Motor neuron (in vitro differentiated cells): Measurements from ENCODE around the gene MCC. TPM values are rescaled to one million over a fixed set of nuclear protein-coding genes. Genes with fewer than 3 reads are reported as not detected.

ENCODE experiments used
- ATAC-seq, 8 experiments: fragments of 200-7000 bp; cut with Tn5 transposase; replicated peaks in 6 of 8; 2 replicates each; pipeline ENCODE4 v1.8.0; 2021; ENCODE audit warnings: mild to moderate bottlenecking in 8 of 8, moderate library complexity in 8 of 8
- H3K27ac ChIP-seq, 2 donors: fragments of 250-450 bp; sonication (Bioruptor Pico); 2 replicates each; pipeline ENCODE4 v1.9.0; 2021; ENCODE audit warnings: antibody characterized with exemption in 2 of 2, mild to moderate bottlenecking in 2 of 2, moderate library complexity in 1 of 2
- H3K4me1 ChIP-seq, 2 donors: fragments of 250-450 bp; sonication (Bioruptor Pico); replicated peaks in 1 of 2; 2 replicates each; pipeline ENCODE4 v1.6.1; 2021; ENCODE audit warnings: antibody characterized with exemption in 2 of 2, mild to moderate bottlenecking in 2 of 2, moderate library complexity in 1 of 2
- H3K4me3 ChIP-seq, 5 donors: fragments of 250-450 bp; sonication (Bioruptor Pico); 2 replicates each; pipeline ENCODE4 v1.9.0; 2021; ENCODE audit warnings: antibody characterized with exemption in 5 of 5, mild to moderate bottlenecking in 5 of 5, moderate library complexity in 4 of 5
- WGBS, 10 experiments: fragments of 450-650 bp; shearing (Covaris generic); methylation state at CpG; one replicate each; pipeline ENCODE4 v1.0.0; 2022; 5-methylcytosine and 5-hydroxymethylcytosine counted together
- in situ Hi-C, 9 experiments: fragments of 400-800 bp; cut with MboI; loops; one replicate each; pipeline ENCODE4 v1.15.0; 2021; ENCODE audit warnings: low sequenced_read_pairs in 9 of 9, low pct_unique_long_range_greater_than_20kb in 2 of 9; ENCODE audit not compliant: unreplicated experiment in 9 of 9
- total RNA-seq, 8 experiments: library from RNA; unstranded; fragments of 300-600 nt; gene quantifications; 2 replicates each; pipeline versions ENCODE4 v1.2.3 to v1.2.4, GENCODE V29; 2022

The MCC gene
- total RNA-seq, 8 experiments from 2014 or later = 6.7 to 66.0 (median 12.2) TPM

GRCh38 chr5:113343343-113343742, 144.9 kb downstream of the MCC start:
- in situ Hi-C loops = loop anchor here in 3 of 9 experiments (25.0 kb wide), 3 partner anchors 169 to 331 kb away; partner anchors contain the start of gene YTHDC2 (in 1 of the 3)
- Histone ChIP-seq H3K4me1 (no peaks in the 10 kb centered on the region), H3K27ac (no peak overlapping the region), H3K4me3 (no peak overlapping the region)
- peak in 3 of 8 experiments; percentile 41 to 61 (median 56) for ATAC-seq
- 33 to 100% (median 83%) methylated on average over 1 to 3 of the region's 3 CpGs; no CpG with 5 or more reads in 3 of the 10 experiments for WGBS, 10 experiments

DNA sequence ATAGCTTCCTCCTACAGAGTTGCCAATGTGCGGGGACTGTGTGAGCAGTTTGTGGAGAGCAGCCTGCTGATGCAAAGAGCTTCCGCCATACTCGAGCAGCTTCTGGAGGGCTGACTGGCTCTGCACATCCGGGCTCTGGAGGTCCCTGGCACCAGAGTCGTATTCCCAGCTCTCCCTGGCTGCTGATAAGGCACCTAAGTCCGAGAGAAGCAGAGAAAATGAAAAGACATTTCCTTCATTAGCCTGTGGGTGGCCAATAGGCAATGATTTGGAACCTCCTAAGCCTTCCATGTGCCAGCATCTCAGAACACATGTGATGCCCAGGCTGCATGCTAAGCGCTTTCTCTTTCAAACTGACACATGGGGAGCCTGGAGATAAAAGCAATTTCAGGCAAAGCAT, 147.7 kb downstream of the MCC start:
- peak in 2 of 8 experiments; percentile 34 to 79 for ATAC-seq

GRCh38 chr5:113338628-113339027, 149.6 kb downstream of the MCC start:
- no peak overlapping the region for H3K27ac ChIP-seq
- H3K4me3 ChIP-seq = no peak overlapping the region
- 29 to 100% (median 81%) methylated on average over 1 to 3 of the region's 3 CpGs; no CpG with 5 or more reads in 2 of the 10 experiments for WGBS, 10 experiments
- in situ Hi-C loops = loop anchor here in 3 of 9 experiments (10.0 to 25.0 kb wide), 4 partner anchors 174 to 326 kb away; partner anchors contain the start of gene YTHDC2 (in 1 of the 3)
- H3K4me1 ChIP-seq = no peaks in the 10 kb centered on the region
- ATAC-seq = no peak

More for the DNA sequence above, 147.7 kb downstream of the MCC start:
- 10 to 100% (median 86%) methylated on average over 1 to 5 of the region's 7 CpGs; no CpG with 5 or more reads in 2 of the 10 experiments for WGBS, 10 experiments
- in situ Hi-C loops = loop anchor here in 3 of 9 experiments (25.0 kb wide), 3 partner anchors 172 to 328 kb away; partner anchors contain the start of gene YTHDC2 (in 1 of the 3)
- H3K27ac ChIP-seq = no peak overlapping the region
- H3K4me1 ChIP-seq = no peaks in the 10 kb centered on the region
- H3K4me3 ChIP-seq = no peak overlapping the region

GRCh38 chr5:113337515-113338415, 150.5 kb downstream of the MCC start:
- H3K27ac ChIP-seq = no peak overlapping the region
- 10 to 100% (median 81%) methylated on average over 1 to 6 of the region's 6 CpGs for WGBS, 10 experiments
- no peak overlapping the region for H3K4me3 ChIP-seq
- ATAC-seq = peak in 3 of 8 experiments; percentile 11 to 35 (median 16)
- in situ Hi-C loops = loop anchor here in 3 of 9 experiments (10.0 to 25.0 kb wide), 4 partner anchors 175 to 325 kb away; partner anchors contain the start of gene YTHDC2 (in 1 of the 3)
- H3K4me1 ChIP-seq = no peaks in the 10 kb centered on the region

DNA sequence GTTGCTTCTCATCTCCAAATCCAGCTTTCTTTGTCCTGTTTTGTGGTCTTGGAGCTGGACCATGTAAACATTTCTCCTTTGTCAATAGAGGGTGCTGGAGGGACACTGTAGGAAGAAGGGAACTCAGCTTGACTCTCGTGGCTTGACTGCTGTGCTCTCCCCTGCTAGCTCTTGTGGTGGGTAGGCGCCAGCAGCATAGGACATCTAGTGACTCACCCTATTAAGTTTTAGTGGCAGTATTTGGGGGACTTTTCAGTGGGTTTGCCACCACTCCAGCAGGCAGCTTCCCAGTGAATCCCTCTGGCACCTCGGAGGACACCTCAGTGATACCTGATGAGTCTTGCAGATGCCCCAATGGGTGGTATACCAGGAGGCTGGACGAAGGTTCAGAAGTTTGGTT, 151.3 kb downstream of the MCC start:
- Histone ChIP-seq H3K4me1 (no peaks in the 10 kb centered on the region), H3K27ac (no peak overlapping the region), H3K4me3 (no peak overlapping the region)
- in situ Hi-C loops = loop anchor here in 3 of 9 experiments (10.0 to 25.0 kb wide), 4 partner anchors 175 to 325 kb away; partner anchors contain the start of gene YTHDC2 (in 1 of the 3)
- ATAC-seq = peak in 7 of 8 experiments; percentile 53 to 90 (median 84)
- 0 to 82% (median 38%) methylated on average over 1 to 3 of the region's 4 CpGs; no CpG with 5 or more reads in 5 of the 10 experiments for WGBS, 10 experiments

DNA sequence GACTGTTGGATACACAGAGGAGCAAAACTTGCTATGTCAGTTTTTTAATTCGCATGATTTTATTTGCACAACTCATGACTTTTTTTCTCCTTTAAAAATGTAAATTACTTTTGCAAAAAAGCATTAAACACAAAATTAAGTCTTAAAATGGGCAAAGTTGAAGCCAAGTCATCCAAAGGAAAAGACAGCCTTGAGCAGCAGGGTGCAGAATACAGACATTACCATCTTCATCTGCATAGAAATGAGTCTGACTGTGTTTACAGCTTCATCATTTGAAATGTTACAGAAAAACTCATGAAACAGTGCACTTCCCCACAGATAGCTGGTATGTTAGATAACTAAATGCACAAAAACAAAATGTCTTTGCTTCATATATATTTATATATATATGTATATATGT, 154.8 kb downstream of the MCC start:
- ATAC-seq = peak in 3 of 8 experiments; percentile 19 to 49 (median 37)
- 73 to 100% (median 100%) methylated on average over 1 of the region's 1 CpG; no CpG with 5 or more reads in 2 of the 10 experiments for WGBS, 10 experiments
- Histone ChIP-seq H3K4me1 (peaks cover 4 to 5% of the 10 kb centered on the region in 2 donors), H3K27ac (no peak overlapping the region), H3K4me3 (no peak overlapping the region)
- in situ Hi-C loops = loop anchor here in 3 of 9 experiments (10.0 to 25.0 kb wide), 4 partner anchors 179 to 321 kb away; partner anchors contain the start of gene YTHDC2 (in 1 of the 3)

GRCh38 chr5:113331209-113331551, 157.1 kb downstream of the MCC start:
- peaks cover 5 to 7% of the 10 kb centered on the region in 2 donors for H3K4me1 ChIP-seq
- H3K27ac ChIP-seq = no peak overlapping the region
- in situ Hi-C loops = loop anchor here in 3 of 9 experiments (10.0 to 25.0 kb wide), 4 partner anchors 181 to 319 kb away; partner anchors contain the start of gene YTHDC2 (in 1 of the 3)
- WGBS, 10 experiments = 19 to 100% (median 92%) methylated on average over 1 to 4 of the region's 4 CpGs; no CpG with 5 or more reads in 3 of the 10 experiments
- H3K4me3 ChIP-seq = no peak overlapping the region
- peak in 3 of 8 experiments; percentile 18 to 73 (median 64) for ATAC-seq

DNA sequence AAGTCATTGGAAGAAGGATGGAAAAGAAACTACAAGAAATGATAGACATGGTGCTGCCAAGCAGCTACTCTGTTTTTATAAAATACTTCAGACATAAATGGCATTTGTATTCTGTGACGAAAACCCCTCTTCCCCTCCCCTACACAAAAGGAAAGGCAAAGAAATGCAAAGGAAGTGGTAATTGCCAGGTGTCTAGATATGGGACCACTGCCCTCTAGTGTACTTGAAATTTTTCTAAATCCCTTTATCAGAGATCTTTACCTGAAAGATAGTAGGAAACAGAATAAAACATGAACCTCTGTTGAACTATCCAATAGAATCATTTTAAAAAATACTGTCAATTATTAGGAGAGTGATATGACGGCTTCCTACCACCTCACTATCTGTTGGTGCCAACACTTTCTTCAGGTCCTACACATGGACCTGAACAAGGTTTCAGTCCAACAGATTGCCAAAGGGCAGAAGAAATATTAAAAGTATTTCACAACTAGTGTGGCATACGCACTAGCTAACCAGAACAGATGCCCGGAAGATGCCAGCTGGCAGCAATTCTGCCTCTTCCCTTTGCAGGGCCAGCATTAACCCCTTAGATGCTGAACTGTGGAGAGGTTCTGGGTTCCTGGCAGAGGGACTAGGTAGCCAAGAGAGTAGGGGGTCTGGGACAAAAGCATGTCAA, 157.6 kb downstream of the MCC start:
- in situ Hi-C loops = loop anchor here in 3 of 9 experiments (10.0 to 25.0 kb wide), 4 partner anchors 182 to 318 kb away; partner anchors contain the start of gene YTHDC2 (in 1 of the 3)
- peak; percentile 43 to 70 (median 56) for ATAC-seq
- no peak overlapping the region for H3K4me3 ChIP-seq
- H3K4me1 ChIP-seq = peaks cover 5 to 7% of the 10 kb centered on the region in 2 donors
- no peak overlapping the region for H3K27ac ChIP-seq
- WGBS, 10 experiments = 17 to 100% (median 67%) methylated on average over 1 to 4 of the region's 4 CpGs; no CpG with 5 or more reads in 1 of the 10 experiments

- 0 to 100% (median 62%) methylated on average over 1 to 2 of the region's 2 CpGs; no CpG with 5 or more reads in 2 of the 10 experiments for WGBS, 10 experiments
- peaks cover 5 to 7% of the 10 kb centered on the region in 2 donors for H3K4me1 ChIP-seq
- ATAC-seq = no peak
- in situ Hi-C loops = loop anchor here in 3 of 9 experiments (10.0 to 25.0 kb wide), 4 partner anchors 182 to 318 kb away; partner anchors contain the start of gene YTHDC2 (in 1 of the 3)
- no peak overlapping the region for H3K4me3 ChIP-seq
- no peak overlapping the region for H3K27ac ChIP-seq
Observed at GRCh38 chr5:113329981-113330380, 158.3 kb downstream of the MCC start.

DNA sequence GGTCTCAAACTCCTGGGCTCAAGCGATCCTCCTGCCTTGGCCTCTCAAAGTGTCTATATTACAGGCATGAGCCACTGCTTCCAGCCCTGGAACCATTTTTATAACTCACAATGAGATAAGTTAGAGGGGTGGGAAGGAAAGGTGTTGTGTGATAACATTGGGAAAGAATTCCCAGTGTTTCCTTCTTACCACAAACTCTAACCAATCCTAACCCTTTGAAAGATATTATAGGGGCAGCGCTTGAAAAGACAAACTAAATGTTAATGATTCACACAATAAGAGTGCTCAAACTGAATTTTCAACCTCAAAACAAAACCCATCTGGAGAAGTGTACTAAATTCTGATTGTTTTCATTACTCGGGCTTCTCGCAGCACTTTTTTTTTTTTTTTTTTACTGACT, 163.2 kb downstream of the MCC start:
- Histone ChIP-seq H3K27ac (no peak overlapping the region), H3K4me1 (peaks cover under 1 to 7% of the 10 kb centered on the region in 2 donors), H3K4me3 (no peak overlapping the region)
- ATAC-seq = no peak
- WGBS, 10 experiments = 58 to 90% (median 75%) methylated on average over 1 to 4 of the region's 4 CpGs; no CpG with 5 or more reads in 1 of the 10 experiments
- in situ Hi-C loops = loop anchor here in 3 of 9 experiments (25.0 kb wide), 3 partner anchors 187 to 313 kb away; partner anchors contain the start of gene YTHDC2 (in 1 of the 3)

DNA sequence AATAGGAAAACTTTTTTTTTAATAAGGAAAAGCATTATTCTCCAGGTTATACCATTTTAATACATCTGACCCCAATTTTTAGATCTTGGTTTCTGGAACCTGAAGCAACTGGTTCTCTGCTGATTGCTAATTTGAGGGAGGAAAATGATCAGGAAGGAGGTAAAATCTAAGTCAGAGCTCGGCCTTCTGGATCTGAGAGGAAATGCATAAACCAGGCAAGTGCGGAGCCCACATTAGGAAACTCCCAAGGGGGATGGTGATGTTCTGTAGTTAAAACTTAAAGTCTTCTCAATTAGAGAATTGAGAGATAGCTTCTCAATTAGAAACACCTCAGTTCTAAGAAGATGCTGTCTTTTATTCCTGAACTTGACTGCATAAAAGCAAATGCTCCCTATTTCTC, 167.0 kb downstream of the MCC start:
- WGBS, 10 experiments = 75 to 100% (median 83%) methylated on average over 1 to 2 of the region's 2 CpGs; no CpG with 5 or more reads in 3 of the 10 experiments
- in situ Hi-C loops = no loop called here
- Histone ChIP-seq H3K4me3 (no peak overlapping the region), H3K27ac (no peak overlapping the region), H3K4me1 (peaks cover 0 to 9% of the 10 kb centered on the region in 2 donors)
- no peak for ATAC-seq

GRCh38 chr5:113320273-113320780, 167.9 kb downstream of the MCC start:
- ATAC-seq = no peak
- Histone ChIP-seq H3K4me3 (no peak overlapping the region), H3K27ac (no peak overlapping the region), H3K4me1 (peaks cover 0 to 10% of the 10 kb centered on the region in 2 donors)
- in situ Hi-C loops = no loop called here
